ENCODE measurements around the gene C10orf105. TPM values are rescaled to one million over a fixed set of nuclear protein-coding genes. Genes with fewer than 3 reads are reported as not detected.

Gene C10orf105
- total and polyA plus RNA-seq, 2 of the 13 experiments (the other 11 are each of a cell fraction or from before 2014, with no cell fraction given) = not detected

DNA sequence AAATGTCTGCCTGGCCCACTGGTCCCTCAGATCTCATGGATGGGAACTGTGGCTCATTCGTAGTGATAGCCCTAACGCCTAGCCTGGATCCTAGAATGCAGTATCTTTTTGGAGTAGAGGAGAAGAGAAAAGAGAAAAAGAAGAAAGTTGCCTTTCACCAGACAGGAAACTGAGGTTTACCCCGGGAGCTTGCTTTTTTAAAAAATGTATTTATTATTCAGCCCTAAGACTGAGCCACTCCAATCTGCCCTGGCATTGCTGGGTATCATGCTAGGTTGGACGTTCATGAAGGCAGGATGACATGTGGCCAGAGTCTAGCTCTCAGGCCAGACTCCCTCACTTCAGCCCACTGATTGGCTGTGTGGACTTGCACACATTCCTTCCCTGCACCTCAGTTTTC lies 21.5 kb upstream of the C10orf105 start (continued):
- TF ChIP-seq ZSCAN30 (CRISPR knock-in tag; IDR thresholded peaks at IDR 0.05) (no peak), ESRRA (CRISPR knock-in tag; IDR thresholded peaks at IDR 0.05; ENCODE audit: low read depth) (no peak), ZNF720 (CRISPR knock-in tag; IDR thresholded peaks at IDR 0.05) (no peak)

DNA sequence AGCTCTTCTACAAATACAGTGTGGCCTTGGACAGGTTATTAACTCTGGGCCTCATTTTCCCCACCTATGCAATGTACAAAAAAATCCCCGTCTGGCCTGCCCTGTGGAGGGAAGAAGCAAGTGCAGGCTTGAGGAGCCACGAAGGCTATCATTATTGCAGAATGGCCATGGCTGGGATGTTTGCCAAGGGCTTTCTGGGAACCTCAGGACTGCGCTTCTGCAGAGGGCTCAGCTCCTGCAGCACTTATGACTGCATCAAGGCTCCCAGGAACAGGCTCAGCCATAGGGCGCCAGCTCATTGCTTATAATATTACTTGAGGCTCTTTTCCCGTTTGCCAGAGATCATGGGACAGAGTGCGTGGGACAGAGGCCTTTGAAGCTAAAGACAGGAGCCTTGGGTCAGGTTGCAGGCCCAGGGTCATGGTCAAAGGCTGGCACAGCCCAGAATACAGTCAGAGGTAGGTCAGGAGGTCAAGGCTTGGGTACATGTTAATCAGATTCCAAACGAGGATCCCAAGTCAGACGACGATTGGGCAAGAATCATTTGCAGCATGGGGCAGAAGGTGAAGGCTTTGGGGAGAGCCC lies 20.6 kb upstream of the C10orf105 start:
- Histone ChIP-seq H4K20me1 (ENCODE audit: insufficient read depth, low read length) (no peaks in the 10 kb centered on the region), H3K9me3 (ENCODE audit: low read length) (no peaks in the 10 kb centered on the region), H3K9ac (ENCODE audit: insufficient read depth, low read depth, low read length) (no peak overlapping the region), H3K36me3 (replicated peaks in 1 of 2; ENCODE audit: control insufficient read depth in 1 of 2, insufficient read depth in 2 of 2, low read length in 2 of 2) (no peaks in the 10 kb centered on the region), H3K4me1 (ENCODE audit: insufficient read depth, low read length) (0 out of 2 replicates have a peak, but pooled peaks cover 9% of the 10 kb centered on the region), H3K27ac (ENCODE audit: extremely low read length, insufficient read depth, low read length) (no peak overlapping the region), H3K79me2 (ENCODE audit: insufficient read depth, low read length) (no peaks in the 10 kb centered on the region), H3K4me3 (replicated peaks in 1 of 3; ENCODE audit: insufficient read depth in 1 of 3, low read depth in 2 of 3, low read length in 3 of 3) (no peak overlapping the region), H3K27me3 (ENCODE audit: control insufficient read depth in 1 of 2, insufficient read depth in 2 of 2, low read length in 2 of 2) (peaks cover 7 to 43% of the 10 kb centered on the region in 2 experiments; a peak in 4 of 5 replicates), H3K4me2 (ENCODE audit: low read depth, low read length) (no peak overlapping the region), H2AFZ (ENCODE audit: low read length) (no peak overlapping the region)
- no TSS peak for BruUV-seq (replicated peaks)
- 2% methylated on average over 7 of the region's 9 CpGs for WGBS (ENCODE audit: low lambda C conversion rate)
- no peak for DNase-seq (ENCODE audit: low spot score)
- FAIRE-seq = no peak
- ChIA-PET POLR2A (no interaction called here), CTCF (ENCODE audit: low intra/inter-chr PET ratio, low total read pairs) (no interaction called here)
- no peak; the same call in 2 of the 3 replicates for ATAC-seq
- TF ChIP-seq HNF4A (CRISPR knock-in tag; IDR thresholded peaks at IDR 0.05) (peak; percentile 40), NR2F2 (IDR thresholded peaks at IDR 0.05; ENCODE audit: borderline replicate concordance, low read depth) (0 out of 2 replicates have a peak, but pooled peaks have one; percentile 25), NR2F6 (IDR thresholded peaks at IDR 0.05) (peak; percentile 37; the same call in 1 of the 2 replicates), NR2F6 (CRISPR knock-in tag; IDR thresholded peaks at IDR 0.05) (no peak; the same call in 1 of the 2 replicates)
- TF ChIP-seq, protein P1, sequence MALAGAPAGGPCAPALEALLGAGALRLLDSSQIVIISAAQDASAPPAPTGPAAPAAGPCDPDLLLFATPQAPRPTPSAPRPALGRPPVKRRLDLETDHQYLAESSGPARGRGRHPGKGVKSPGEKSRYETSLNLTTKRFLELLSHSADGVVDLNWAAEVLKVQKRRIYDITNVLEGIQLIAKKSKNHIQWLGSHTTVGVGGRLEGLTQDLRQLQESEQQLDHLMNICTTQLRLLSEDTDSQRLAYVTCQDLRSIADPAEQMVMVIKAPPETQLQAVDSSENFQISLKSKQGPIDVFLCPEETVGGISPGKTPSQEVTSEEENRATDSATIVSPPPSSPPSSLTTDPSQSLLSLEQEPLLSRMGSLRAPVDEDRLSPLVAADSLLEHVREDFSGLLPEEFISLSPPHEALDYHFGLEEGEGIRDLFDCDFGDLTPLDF (CRISPR knock-in tag; IDR thresholded peaks at IDR 0.05) = no peak
- intact Hi-C loops (cut with micrococcal nuclease; ENCODE audit: unreplicated experiment) = no loop called here
- in situ Hi-C loops (cut with HindIII; ENCODE audit: extremely low pct_ligation_motif_present, low pct_unique_long_range_greater_than_20kb) = no loop called here
